RWPE1 (cell line): ENCODE measurements around the gene TOMM22.

ENCODE experiments used
- CTCF ChIA-PET: fragments of 350-600 bp; sonication (Branson Sonifier 250); formaldehyde crosslinking; extraction: SDS; loops from one replicate; lab custom pipeline; 2021; lab: Yijun Ruan, JAX
- POLR2A ChIA-PET: fragments of 400-600 bp; formaldehyde crosslinking; extraction: SDS; loops from one replicate; lab custom pipeline; 2020; ENCODE audit warnings: antibody characterized with exemption; ENCODE audit not compliant: low non-redundant PET; lab: Yijun Ruan, JAX
- DNase-seq: peaks from one replicate; pipeline ENCODE4 v3.0.0; 2012; ENCODE audit warnings: low spot score
- H3K27ac ChIP-seq: fragments of 450-650 bp; 2 replicates; pipeline ENCODE4 v1.5.1; 2017
- CTCF ChIP-seq: fragments of 450-650 bp; conservative IDR thresholded peaks from 2 replicates; pipeline ENCODE4 v1.5.1; 2017; ENCODE audit warnings: low read depth, mild to moderate bottlenecking

TOMM22 gene

GRCh38 chr22:38694049-38694448 lies 12.3 kb downstream of the TOMM22 start:
- no peak for TF ChIP-seq CTCF
- ChIA-PET CTCF (no interaction called here), POLR2A (no interaction called here)
- no peak for DNase-seq
- H3K27ac ChIP-seq: no peak overlapping the region

- ChIA-PET CTCF (no interaction called here), POLR2A (interaction anchor here (0.6 kb wide), 1 partner anchor 11 kb away, joined by 5 read pairs; no protein-coding TSS in a partner anchor)
- no peak for TF ChIP-seq CTCF
- no peak for DNase-seq
- H3K27ac ChIP-seq: no peak overlapping the region
Measured at GRCh38 chr22:38694940-38695339, 13.2 kb downstream of the TOMM22 start.

- ChIA-PET POLR2A (no interaction called here), CTCF (interaction anchor here (0.7 kb wide), 1 partner anchor 468 kb away, joined by 3 read pairs; no protein-coding TSS in a partner anchor)
- TF ChIP-seq CTCF: no peak
- peak overlapping the region; percentile 77 for H3K27ac ChIP-seq
- peak; percentile 77 for DNase-seq
Measured at GRCh38 chr22:38696606-38697424, 15.1 kb downstream of the TOMM22 start.

- no peak for TF ChIP-seq CTCF
- CTCF ChIA-PET: no interaction called here
- POLR2A ChIA-PET: no interaction called here
Measured at GRCh38 chr22:38697425-38698089, 15.8 kb downstream of the TOMM22 start.

GRCh38 chr22:38698407-38699094 lies 16.8 kb downstream of the TOMM22 start:
- DNase-seq: no peak
- H3K27ac ChIP-seq: peak overlapping the region; percentile 65
- POLR2A ChIA-PET: interaction anchor here (0.6 kb wide), 1 partner anchor 251 kb away, joined by 11 read pairs; no protein-coding TSS in a partner anchor
- TF ChIP-seq CTCF: no peak
- CTCF ChIA-PET: interaction anchor here (0.9 to 2.0 kb wide), 2 partner anchors 17 to 33 kb away, joined by 3 to 7 read pairs; partner anchors contain the start of gene TOMM22

More at GRCh38 chr22:38697425-38698089, 15.8 kb downstream of the TOMM22 start:
- H3K27ac ChIP-seq: peak overlapping the region; percentile 77
- no peak for DNase-seq

- ChIA-PET CTCF (interaction anchor here (0.9 to 2.0 kb wide), 2 partner anchors 18 to 34 kb away, joined by 3 to 7 read pairs; partner anchors contain the start of gene TOMM22), POLR2A (interaction anchor here (0.9 kb wide), 1 partner anchor 17 kb away, joined by 4 read pairs; the partner anchor contains the start of gene TOMM22)
- H3K27ac ChIP-seq: peak overlapping the region; percentile 65
- DNase-seq: no peak
- TF ChIP-seq CTCF: no peak
Measured at GRCh38 chr22:38699143-38699542, 17.4 kb downstream of the TOMM22 start.
